GM10266 (cell line): Measurements from ENCODE around the gene RGS7.

ENCODE experiments used
- DNase-seq: peaks from one replicate; pipeline ENCODE4 v3.0.0; 2012; ENCODE audit errors: extremely low spot score
- CTCF ChIP-seq: IDR thresholded peaks from 2 replicates; pipeline ENCODE4 v1.5.1; 2012; ENCODE audit warnings: mild to moderate bottlenecking, low read depth; ENCODE audit not compliant: control insufficient read depth, insufficient read depth; ENCODE audit errors: missing control alignments

The RGS7 gene

GRCh38 chr1:241125286-241125685 lies 231.7 kb downstream of the RGS7 start:
- no peak for DNase-seq
- no peak for TF ChIP-seq CTCF

GRCh38 chr1:241118049-241118448 lies 239.0 kb downstream of the RGS7 start:
- no peak for TF ChIP-seq CTCF

GRCh38 chr1:241115784-241116183 lies 241.2 kb downstream of the RGS7 start:
- TF ChIP-seq CTCF, result no peak
- DNase-seq, result no peak

More at GRCh38 chr1:241118049-241118448, 239.0 kb downstream of the RGS7 start:
- DNase-seq, result no peak

GRCh38 chr1:241114699-241115233 lies 242.2 kb downstream of the RGS7 start:
- no peak for TF ChIP-seq CTCF
- no peak for DNase-seq

- TF ChIP-seq CTCF, result no peak
- DNase-seq, result no peak
Observed at GRCh38 chr1:241113557-241113956, 243.4 kb downstream of the RGS7 start.

GRCh38 chr1:241109039-241109438 lies 248.0 kb downstream of the RGS7 start:
- TF ChIP-seq CTCF, result no peak
- no peak for DNase-seq

- no peak for DNase-seq
- no peak for TF ChIP-seq CTCF
Observed at GRCh38 chr1:241105147-241105546, 251.9 kb downstream of the RGS7 start.
